Calu3 (cell line): Measurements from ENCODE around the gene RTN3. TPM values are rescaled to one million over a fixed set of nuclear protein-coding genes. Genes with fewer than 3 reads are reported as not detected.
A peak's percentile ranks its signal among the peaks of the same experiment; 100 is the strongest.

ENCODE experiments used
- BruUV-seq: library from RNA; stranded (reverse); fragments of 400-500 nt; replicated peaks from 2 replicates; lab custom pipeline; 2021; lab: Mats Ljungman, UMichigan
- CTCF ChIA-PET: fragments of 300-600 bp; sonication (Branson Sonifier 250); formaldehyde crosslinking; loops from one replicate; lab custom pipeline; 2022; ENCODE audit warnings: antibody characterized with exemption; lab: Charles Lee
- DNase-seq: peaks from one replicate; pipeline ENCODE4 v3.0.0; 2022
- H3K27ac Mint-ChIP-seq: one replicate; pipeline ENCODE4 v1.8.0; 2022; ENCODE audit warnings: mixed read lengths; ENCODE audit not compliant: unreplicated experiment
- H3K27me3 Mint-ChIP-seq: one replicate; pipeline ENCODE4 v1.8.0; 2022; ENCODE audit warnings: mixed read lengths; ENCODE audit not compliant: unreplicated experiment
- H3K36me3 Mint-ChIP-seq: one replicate; pipeline ENCODE4 v1.8.0; 2022; ENCODE audit warnings: mild to moderate bottlenecking, moderate library complexity, mixed read lengths; ENCODE audit not compliant: insufficient read depth, unreplicated experiment
- H3K4me1 Mint-ChIP-seq: one replicate; pipeline ENCODE4 v1.8.0; 2022; ENCODE audit warnings: mild to moderate bottlenecking, low read depth, mixed read lengths; ENCODE audit not compliant: unreplicated experiment
- H3K4me3 Mint-ChIP-seq: one replicate; pipeline ENCODE4 v1.8.0; 2022; ENCODE audit warnings: mild to moderate bottlenecking, low read depth, moderate library complexity, mixed read lengths; ENCODE audit not compliant: unreplicated experiment
- H3K9me3 Mint-ChIP-seq: one replicate; pipeline ENCODE4 v1.8.0; 2022; ENCODE audit warnings: low read depth, mixed read lengths; ENCODE audit not compliant: unreplicated experiment
- intact Hi-C: fragments of 100-400 bp; cut with micrococcal nuclease; formaldehyde crosslinking; loops from one replicate; pipeline ENCODE4 v1.10.0; 2022; ENCODE audit not compliant: unreplicated experiment
- total RNA-seq: library from RNA; stranded (reverse); gene quantifications from 2 replicates; pipeline ENCODE4 v1.2.3, GENCODE V29; 2022
- TF ChIP-seq, protein P1 (sequence below): fragments of 200-600 bp; IDR thresholded peaks from one replicate; pipeline ENCODE4 v1.8.0; 2022; ENCODE audit warnings: antibody characterized with exemption; ENCODE audit not compliant: unreplicated experiment

Gene RTN3
- total RNA-seq, 1 experiment from 2014 or later, result 146 TPM

GRCh38 chr11:63686926-63687325 is 5.6 kb downstream of the RTN3 start:
- peaks cover 16% of the 10 kb centered on the region for H3K4me1 Mint-ChIP-seq

GRCh38 chr11:63687845-63688244 is 6.5 kb downstream of the RTN3 start:
- no peak overlapping the region for H3K4me3 Mint-ChIP-seq

More at GRCh38 chr11:63686926-63687325, 5.6 kb downstream of the RTN3 start:
- Mint-ChIP-seq H3K4me3 (no peak overlapping the region), H3K9me3 (no peaks in the 10 kb centered on the region), H3K36me3 (peaks cover 24% of the 10 kb centered on the region), H3K27ac (no peak overlapping the region), H3K27me3 (no peaks in the 10 kb centered on the region)
- no TSS peak for BruUV-seq
- CTCF ChIA-PET, result interaction anchor here (0.7 to 1.3 kb wide), 3 partner anchors 8 to 558 kb away, joined by 3 to 6 read pairs (median 3); no protein-coding TSS in a partner anchor
- intact Hi-C loops, result no loop called here
- no peak for DNase-seq
- TF ChIP-seq, protein P1, sequence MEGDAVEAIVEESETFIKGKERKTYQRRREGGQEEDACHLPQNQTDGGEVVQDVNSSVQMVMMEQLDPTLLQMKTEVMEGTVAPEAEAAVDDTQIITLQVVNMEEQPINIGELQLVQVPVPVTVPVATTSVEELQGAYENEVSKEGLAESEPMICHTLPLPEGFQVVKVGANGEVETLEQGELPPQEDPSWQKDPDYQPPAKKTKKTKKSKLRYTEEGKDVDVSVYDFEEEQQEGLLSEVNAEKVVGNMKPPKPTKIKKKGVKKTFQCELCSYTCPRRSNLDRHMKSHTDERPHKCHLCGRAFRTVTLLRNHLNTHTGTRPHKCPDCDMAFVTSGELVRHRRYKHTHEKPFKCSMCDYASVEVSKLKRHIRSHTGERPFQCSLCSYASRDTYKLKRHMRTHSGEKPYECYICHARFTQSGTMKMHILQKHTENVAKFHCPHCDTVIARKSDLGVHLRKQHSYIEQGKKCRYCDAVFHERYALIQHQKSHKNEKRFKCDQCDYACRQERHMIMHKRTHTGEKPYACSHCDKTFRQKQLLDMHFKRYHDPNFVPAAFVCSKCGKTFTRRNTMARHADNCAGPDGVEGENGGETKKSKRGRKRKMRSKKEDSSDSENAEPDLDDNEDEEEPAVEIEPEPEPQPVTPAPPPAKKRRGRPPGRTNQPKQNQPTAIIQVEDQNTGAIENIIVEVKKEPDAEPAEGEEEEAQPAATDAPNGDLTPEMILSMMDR, result no peak

GRCh38 chr11:63694596-63694995 is 13.3 kb downstream of the RTN3 start:
- Mint-ChIP-seq H3K4me3 (no peak overlapping the region), H3K9me3 (no peaks in the 10 kb centered on the region), H3K27me3 (no peaks in the 10 kb centered on the region), H3K36me3 (peaks cover 5% of the 10 kb centered on the region), H3K27ac (no peak overlapping the region), H3K4me1 (peaks cover 15% of the 10 kb centered on the region)
- TF ChIP-seq, protein P1, result no peak
- no peak for DNase-seq
- intact Hi-C loops, result no loop called here
- CTCF ChIA-PET, result interaction anchor here (0.6 to 1.2 kb wide), 2 partner anchors 8 to 42 kb away, joined by 3 read pairs; no protein-coding TSS in a partner anchor
- no TSS peak for BruUV-seq

More at GRCh38 chr11:63687845-63688244, 6.5 kb downstream of the RTN3 start:
- CTCF ChIA-PET, result interaction anchor here (0.6 kb wide), 1 partner anchor 9 kb away, joined by 4 read pairs; no protein-coding TSS in a partner anchor
- Mint-ChIP-seq H3K27ac (no peak overlapping the region), H3K36me3 (peaks cover 17% of the 10 kb centered on the region), H3K27me3 (no peaks in the 10 kb centered on the region), H3K9me3 (no peaks in the 10 kb centered on the region), H3K4me1 (peaks cover 16% of the 10 kb centered on the region)
- BruUV-seq, result no TSS peak
- no peak for DNase-seq
- TF ChIP-seq, protein P1, result no peak
- intact Hi-C loops, result no loop called here

GRCh38 chr11:63698976-63699733 is 17.9 kb downstream of the RTN3 start:
- intact Hi-C loops, result no loop called here
- Mint-ChIP-seq H3K9me3 (no peaks in the 10 kb centered on the region), H3K4me3 (no peak overlapping the region), H3K4me1 (peaks cover 11% of the 10 kb centered on the region), H3K27me3 (no peaks in the 10 kb centered on the region), H3K36me3 (no peaks in the 10 kb centered on the region), H3K27ac (peak overlapping the region; percentile 7)
- no TSS peak for BruUV-seq
- no peak for DNase-seq
- CTCF ChIA-PET, result no interaction called here
- TF ChIP-seq, protein P1, result no peak
